GM21423 (cell line): ENCODE measurements around the gene TOPBP1.
"Not testable (repeated sequence)": the region's sequence is repeated elsewhere in the genome, so short reads cannot be mapped to it uniquely, and the experiment has no call there.

Experiments
- ATAC-seq: cut with Tn5 transposase; IDR thresholded peaks from one replicate; pipeline ENCODE4 v1.9.1; 2021; ENCODE audit warnings: mild to moderate bottlenecking, moderate library complexity; ENCODE audit not compliant: unreplicated experiment

The TOPBP1 gene

GRCh38 chr3:133674290-133674919 lies 12.7 kb upstream of the TOPBP1 start:
- no peak for ATAC-seq

GRCh38 chr3:133673746-133674145 lies 12.0 kb upstream of the TOPBP1 start:
- ATAC-seq, result no peak

DNA sequence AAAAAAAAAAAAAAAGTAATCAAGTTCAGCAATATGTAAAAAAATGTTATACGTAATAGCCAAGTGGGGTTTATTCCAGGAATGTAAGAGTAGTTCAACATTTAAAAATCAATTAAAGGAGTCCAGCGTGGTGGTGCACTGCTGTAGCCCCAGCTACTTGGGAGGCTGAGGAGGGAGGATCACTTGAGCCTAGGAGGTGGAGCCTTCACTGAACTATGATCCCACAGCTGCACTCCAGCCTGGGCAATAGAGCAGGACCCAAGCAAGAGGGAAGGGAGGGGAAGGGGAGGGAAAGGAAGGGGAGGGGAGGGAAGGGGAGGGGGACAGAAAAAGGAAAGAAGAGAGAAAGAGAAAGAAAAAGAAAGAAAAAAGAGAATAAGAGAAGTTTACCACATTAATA lies 10.7 kb upstream of the TOPBP1 start:
- no peak for ATAC-seq

- ATAC-seq, result no peak
Observed at GRCh38 chr3:133670525-133670995, 8.8 kb upstream of the TOPBP1 start.

DNA sequence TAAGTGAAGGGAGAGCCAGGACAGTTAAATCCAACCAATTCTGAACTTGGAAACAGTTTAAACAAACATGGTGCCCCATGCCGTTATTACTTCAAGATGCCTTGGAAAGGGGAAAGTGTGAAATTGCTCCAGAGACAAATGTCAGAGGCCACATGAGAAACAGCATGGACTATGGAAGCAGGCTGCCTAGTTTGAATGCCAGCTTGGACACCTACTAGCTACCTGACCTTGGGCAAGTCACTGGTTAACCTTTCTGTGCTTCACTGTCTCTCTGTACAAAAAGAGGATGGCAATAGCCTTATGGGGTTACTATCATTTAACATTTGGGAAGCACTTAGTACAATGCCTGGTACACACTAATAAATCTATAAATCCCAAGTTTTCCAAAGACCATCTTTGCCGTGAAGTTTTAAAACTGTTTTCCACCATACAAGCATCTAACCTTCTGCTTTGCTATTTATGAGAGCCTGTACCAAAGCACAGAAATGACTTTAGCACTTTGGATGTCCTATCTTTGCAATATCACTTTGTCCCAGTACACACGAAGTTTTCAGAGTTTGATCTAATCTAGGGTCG lies 8.3 kb upstream of the TOPBP1 start:
- ATAC-seq, result no peak

GRCh38 chr3:133667118-133667517 lies 5.4 kb upstream of the TOPBP1 start:
- ATAC-seq, result no peak

DNA sequence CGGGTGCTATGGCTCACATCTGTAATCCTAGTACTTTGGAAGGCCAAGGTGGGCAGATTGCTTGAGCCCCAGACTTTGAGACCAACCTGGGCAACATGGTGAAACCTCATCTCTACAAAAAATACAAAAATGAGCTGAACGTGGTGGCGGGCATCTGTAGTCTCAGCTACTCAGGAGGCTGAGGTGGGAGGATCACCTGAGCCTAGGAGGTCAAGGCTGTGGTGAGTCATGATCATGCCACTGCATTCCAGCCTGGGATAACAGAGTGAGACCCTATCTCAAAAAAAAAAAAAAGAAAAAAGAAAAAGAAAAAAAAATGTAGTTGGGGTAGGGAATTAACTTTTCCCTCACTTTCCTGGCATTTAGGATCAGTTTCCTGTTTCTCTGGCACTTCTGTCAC lies 3.4 kb upstream of the TOPBP1 start:
- not testable (repeated sequence) for ATAC-seq

- ATAC-seq, result peak; percentile 41
Observed at GRCh38 chr3:133663569-133664313, 2.0 kb upstream of the TOPBP1 start.

DNA sequence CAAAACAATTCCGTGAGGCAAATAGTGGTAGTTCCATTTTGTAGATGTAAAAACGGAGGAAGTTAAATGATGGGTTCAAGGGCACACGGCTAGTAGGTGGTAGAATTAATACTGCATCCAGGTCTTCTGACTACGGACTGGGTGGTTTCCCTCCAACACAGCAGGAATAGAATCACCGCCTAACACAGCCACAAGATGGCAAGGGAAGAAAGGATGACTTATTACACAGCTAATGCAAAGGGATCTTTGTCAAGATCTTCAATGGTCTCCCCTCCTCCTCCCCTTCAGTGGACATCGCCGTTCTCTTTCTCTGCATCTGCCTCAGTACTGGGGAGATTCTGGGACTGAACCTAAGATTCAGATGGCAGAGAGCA lies 524 bp upstream of the TOPBP1 start:
- peak; percentile 47 for ATAC-seq

DNA sequence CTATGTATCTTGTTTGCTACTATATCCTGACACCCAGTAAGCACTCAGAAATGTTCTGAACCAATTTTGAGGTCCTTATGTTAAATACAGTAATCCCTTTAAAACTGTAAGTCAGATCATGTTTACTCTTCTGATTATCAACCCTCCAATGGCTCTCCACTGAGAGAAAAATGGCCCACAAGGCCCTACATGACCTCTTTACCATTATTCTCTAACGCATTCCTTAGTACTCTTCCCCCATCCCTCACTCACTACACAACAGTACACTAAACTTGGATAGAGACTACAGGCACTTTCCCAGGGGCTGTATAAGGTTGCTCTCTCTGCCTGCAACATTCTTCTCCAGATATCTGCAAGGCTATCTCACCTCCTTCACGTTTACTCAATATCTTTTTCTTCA lies 1.9 kb downstream of the TOPBP1 start:
- ATAC-seq, result no peak

GRCh38 chr3:133655731-133656515 lies 5.8 kb downstream of the TOPBP1 start:
- ATAC-seq, result no peak

- no peak for ATAC-seq
Observed at GRCh38 chr3:133649486-133650068, 12.2 kb downstream of the TOPBP1 start.

DNA sequence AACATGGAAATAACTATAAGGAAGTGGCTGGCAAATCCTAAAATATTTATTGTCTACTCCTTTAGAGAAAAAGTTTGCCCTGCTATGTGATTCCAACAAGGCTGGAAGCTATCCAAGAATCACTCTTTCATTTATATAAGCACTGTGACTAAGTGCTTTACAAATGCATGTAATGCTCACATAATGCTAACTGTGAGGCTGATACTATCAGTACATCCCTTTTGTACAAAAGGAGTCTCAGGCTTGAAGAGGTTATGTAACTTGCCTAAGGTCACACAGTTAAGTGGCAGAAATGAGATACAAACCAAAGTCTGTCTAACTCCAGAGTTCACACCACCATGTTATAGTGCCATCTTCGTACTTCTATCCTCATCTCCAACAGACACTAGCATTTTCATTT lies 17.0 kb downstream of the TOPBP1 start:
- no peak for ATAC-seq

DNA sequence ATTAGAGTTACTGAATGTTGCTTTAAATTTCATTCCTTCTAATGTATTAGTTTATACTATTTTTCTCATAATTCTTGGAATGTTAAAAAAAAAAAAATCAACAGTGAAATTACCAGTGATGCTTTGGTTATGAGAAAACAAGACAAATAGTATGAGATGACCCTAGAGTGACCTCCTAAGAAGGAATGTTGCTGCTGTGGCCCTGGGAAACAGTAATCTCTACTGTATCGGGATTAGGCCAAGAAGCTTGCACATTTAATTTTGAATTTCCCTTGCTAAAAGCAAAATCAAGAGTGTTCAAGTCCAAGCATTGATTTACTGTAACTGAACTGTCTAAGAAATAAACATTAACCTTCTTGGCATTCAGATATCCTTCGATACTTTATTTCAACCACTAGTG lies 18.1 kb downstream of the TOPBP1 start:
- no peak for ATAC-seq

DNA sequence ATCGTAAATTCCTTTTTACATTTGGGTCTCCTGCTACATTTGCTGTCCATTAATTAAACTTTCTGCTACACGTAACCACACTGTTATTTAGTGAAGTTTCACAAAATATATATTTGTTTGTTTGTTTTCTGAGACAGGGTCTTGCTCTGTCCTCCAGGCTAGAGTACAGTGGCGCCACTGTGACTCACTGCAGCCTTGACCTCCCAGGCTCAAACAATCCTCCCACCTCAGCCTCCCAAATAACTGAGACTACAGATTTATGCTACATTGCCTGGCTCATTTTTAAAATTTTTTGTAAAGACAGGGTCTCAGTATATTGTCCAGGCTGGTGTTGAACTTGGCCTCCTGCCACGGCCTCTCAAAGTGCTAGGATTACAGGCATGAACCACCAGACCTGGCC lies 20.5 kb downstream of the TOPBP1 start:
- ATAC-seq, result no peak

DNA sequence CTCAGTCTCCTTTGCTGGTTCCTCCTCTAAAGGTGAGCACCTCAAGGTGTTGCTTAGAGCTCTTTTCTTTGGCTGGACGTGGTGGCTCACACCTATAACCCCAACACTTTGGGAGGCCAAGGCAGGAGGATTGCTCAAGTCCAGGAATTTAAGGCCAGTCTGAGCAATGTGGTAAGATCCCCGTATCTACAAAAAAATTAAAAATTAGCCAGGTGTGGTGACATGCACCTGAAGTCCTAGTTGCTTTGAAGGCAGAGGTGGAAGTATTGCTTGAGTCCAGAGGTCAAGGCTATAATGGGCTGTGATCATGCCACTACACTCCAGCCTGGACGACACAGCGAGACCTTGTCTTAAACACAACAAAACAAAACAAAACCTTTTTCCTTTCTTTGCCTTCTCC lies 28.3 kb downstream of the TOPBP1 start:
- ATAC-seq, result no peak

DNA sequence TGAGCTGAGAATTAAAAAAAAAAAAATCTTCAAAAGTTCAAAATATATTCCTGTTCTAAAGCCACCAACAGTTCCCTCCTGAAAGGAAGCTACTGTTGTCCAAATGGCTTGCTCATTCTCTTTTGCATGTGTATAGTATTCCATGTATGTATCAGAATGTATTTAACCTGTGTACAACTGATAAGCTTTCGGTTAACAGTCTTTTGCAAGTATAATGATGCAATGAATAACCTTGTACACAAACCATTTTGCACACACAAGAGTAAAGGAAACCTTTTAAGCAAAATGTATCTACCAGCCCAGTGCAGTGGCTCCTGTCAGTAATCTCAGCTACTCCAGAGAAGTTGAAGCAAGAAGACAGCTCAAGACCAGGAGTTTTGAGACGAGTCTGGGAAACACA lies 32.6 kb downstream of the TOPBP1 start:
- no peak for ATAC-seq

DNA sequence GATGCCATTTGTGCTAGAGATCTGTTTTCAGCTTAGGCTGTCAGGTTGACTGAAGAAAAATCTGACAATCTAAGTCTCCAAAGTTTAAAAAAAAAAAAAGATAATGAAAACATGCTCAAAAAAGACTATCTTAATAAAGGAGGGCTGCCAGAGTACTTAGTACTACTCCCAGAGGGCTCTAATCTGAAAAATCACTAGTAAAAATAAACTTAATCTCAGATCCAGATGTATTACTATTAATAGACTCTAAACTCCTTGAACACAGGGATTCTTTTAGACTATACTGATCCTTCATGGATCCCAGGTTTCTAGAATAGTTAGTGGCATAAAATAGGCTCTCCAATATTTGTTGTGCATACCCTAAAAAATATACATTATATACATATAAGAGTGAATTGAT lies 34.0 kb downstream of the TOPBP1 start:
- ATAC-seq, result no peak

GRCh38 chr3:133620066-133620784 lies 41.5 kb downstream of the TOPBP1 start:
- peak; percentile 98 for ATAC-seq

DNA sequence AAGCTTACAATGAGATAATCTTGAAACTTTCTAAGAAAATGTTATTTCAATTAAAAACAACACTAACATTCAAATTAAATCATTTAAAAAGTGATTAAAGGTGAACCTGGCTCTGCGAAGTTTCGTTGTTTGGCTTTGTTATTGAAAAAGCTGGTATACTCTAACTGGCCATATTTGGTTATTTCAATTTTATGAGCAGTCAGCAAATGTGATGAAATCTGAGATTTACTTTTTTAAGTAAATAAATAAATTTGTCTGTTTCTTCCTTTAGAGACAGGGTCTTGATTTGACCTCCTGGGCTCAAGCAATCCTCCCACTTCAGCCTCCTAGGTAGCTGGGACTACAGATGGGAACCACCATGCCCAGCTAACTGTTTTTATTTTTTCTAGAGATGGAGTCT lies 50.2 kb downstream of the TOPBP1 start:
- ATAC-seq, result no peak

DNA sequence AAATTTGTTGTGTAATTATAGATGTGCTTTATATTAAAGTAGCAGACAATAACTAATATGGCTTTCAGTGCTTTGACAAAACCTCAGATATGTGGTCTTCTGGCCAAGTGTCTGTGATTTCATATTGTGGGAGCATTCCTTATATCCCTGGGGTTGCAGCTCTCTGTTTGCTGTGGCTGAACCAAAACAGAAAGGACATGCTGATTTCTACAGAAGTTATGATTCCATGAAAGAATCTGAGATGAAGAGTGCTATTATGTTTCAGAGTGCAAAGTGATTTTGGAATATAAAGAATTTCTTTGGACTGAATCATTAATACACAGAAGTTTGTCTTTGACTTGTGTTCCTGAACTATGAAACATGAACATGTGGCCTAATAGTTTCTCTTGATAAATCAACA lies 51.7 kb downstream of the TOPBP1 start:
- no peak for ATAC-seq
